ENCODE results near the gene FGF10.

GRCh38 chr5:44345871-44346270, 43.3 kb downstream of the FGF10 start:
- TF ChIP-seq ATF1 (CRISPR knock-in tag; IDR thresholded peaks at IDR 0.05) = no peak
- TF ChIP-seq CTCF (IDR thresholded peaks at IDR 0.05) = no peak
- TF ChIP-seq CBFB (CRISPR knock-in tag; IDR thresholded peaks at IDR 0.05; ENCODE audit: low read depth) = no peak
- no peak for TF ChIP-seq ATF6 (CRISPR knock-in tag; IDR thresholded peaks at IDR 0.05)
- TF ChIP-seq MAX (CRISPR knock-in tag; IDR thresholded peaks at IDR 0.05) = no peak
- no peak for TF ChIP-seq USF2 (CRISPR knock-in tag; IDR thresholded peaks at IDR 0.05)
- no peak for TF ChIP-seq ATF3 (CRISPR knock-in tag; conservative IDR thresholded peaks at IDR 0.05)
- TF ChIP-seq ETV6 (CRISPR knock-in tag; IDR thresholded peaks at IDR 0.05) = no peak
- no peak for TF ChIP-seq E2F1 (CRISPR knock-in tag; IDR thresholded peaks at IDR 0.05)
- TF ChIP-seq ZNF281 (CRISPR knock-in tag; IDR thresholded peaks at IDR 0.05) = no peak
- no peak for TF ChIP-seq STAT6 (CRISPR knock-in tag; conservative IDR thresholded peaks at IDR 0.05; ENCODE audit: low read depth)
- no peak for TF ChIP-seq ERG (CRISPR knock-in tag; IDR thresholded peaks at IDR 0.05)
- TF ChIP-seq ELF4 (CRISPR knock-in tag; IDR thresholded peaks at IDR 0.05; ENCODE audit: low read depth) = no peak

Data from WTC11 (cell line).